Testis (tissue), 2 donors: ENCODE measurements around the gene RAB8A.

Experiments
- POLR2A ChIP-seq: fragments of 450-650 bp; IDR thresholded peaks from one replicate; pipeline ENCODE4 v1.6.1; 2017; ENCODE audit warnings: antibody characterized with exemption, mild to moderate bottlenecking, moderate library complexity
- TF ChIP-seq, protein P1 (sequence below), 3 experiments: fragments of 450-650 bp in 2 of 3; fragments of 200-600 bp in 1 of 3; sonication (generic) in 1 of 3; IDR thresholded peaks; one replicate each; pipeline ENCODE4 v1.5.1; 2016 to 2019; ENCODE audit warnings: antibody characterized with exemption in 3 of 3, mild to moderate bottlenecking in 2 of 3, moderate library complexity in 1 of 3

DNA sequence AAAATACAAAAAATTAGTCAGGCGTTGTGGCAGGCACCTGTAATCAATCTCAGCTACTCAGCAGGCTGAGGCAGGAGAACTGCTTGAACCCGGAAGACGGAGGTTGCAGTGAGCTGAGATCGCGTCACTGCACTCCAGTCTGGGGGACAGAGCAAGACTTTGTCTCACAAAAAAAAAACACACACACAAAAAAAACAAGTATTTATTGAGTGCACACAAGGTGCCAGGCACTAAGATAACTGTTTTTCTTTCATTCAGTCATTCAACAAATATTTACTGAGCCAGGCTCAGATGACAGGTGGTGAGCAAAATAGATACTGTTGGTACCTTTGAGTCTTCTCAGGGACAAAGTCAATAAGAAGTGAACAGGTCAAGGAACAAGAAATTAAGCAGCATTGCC, 55.4 kb downstream of the RAB8A start:
- TF ChIP-seq POLR2A = no peak
- TF ChIP-seq, protein P1, sequence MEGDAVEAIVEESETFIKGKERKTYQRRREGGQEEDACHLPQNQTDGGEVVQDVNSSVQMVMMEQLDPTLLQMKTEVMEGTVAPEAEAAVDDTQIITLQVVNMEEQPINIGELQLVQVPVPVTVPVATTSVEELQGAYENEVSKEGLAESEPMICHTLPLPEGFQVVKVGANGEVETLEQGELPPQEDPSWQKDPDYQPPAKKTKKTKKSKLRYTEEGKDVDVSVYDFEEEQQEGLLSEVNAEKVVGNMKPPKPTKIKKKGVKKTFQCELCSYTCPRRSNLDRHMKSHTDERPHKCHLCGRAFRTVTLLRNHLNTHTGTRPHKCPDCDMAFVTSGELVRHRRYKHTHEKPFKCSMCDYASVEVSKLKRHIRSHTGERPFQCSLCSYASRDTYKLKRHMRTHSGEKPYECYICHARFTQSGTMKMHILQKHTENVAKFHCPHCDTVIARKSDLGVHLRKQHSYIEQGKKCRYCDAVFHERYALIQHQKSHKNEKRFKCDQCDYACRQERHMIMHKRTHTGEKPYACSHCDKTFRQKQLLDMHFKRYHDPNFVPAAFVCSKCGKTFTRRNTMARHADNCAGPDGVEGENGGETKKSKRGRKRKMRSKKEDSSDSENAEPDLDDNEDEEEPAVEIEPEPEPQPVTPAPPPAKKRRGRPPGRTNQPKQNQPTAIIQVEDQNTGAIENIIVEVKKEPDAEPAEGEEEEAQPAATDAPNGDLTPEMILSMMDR (IDR thresholded peaks at IDR 0.05) = no peak
